HL-60 (cell line): ENCODE data around the gene LYPD3.

Source experiments
- DNase-seq, 2 experiments: peaks; one replicate each; pipeline ENCODE4 v3.0.0-alpha.2; 2010 to 2020; ENCODE audit warnings: low read depth in 1 of 2, low spot score in 1 of 2
- H3K27ac ChIP-seq: fragments of 250-450 bp; sonication (Bioruptor Pico); replicated peaks from 2 replicates; pipeline ENCODE4 v1.5.1; 2020; ENCODE audit warnings: mild to moderate bottlenecking, moderate library complexity
- H3K27me3 ChIP-seq: fragments of 250-450 bp; sonication (Bioruptor Pico); 2 replicates; pipeline ENCODE4 v1.5.1; 2021; ENCODE audit warnings: mild to moderate bottlenecking, moderate library complexity; ENCODE audit not compliant: insufficient read depth, poor library complexity, severe bottlenecking
- H3K4me3 ChIP-seq: replicated peaks from 2 replicates; pipeline ENCODE4 v1.5.1; 2011; ENCODE audit warnings: mild to moderate bottlenecking, control low read depth, low read length; ENCODE audit not compliant: insufficient read depth
- GABPA ChIP-seq: IDR thresholded peaks from 2 replicates; pipeline ENCODE4 v1.6.1; 2012; ENCODE audit warnings: low read depth
- POLR2AphosphoS5 ChIP-seq: IDR thresholded peaks from 2 replicates; pipeline ENCODE4 v1.6.1; 2012; ENCODE audit warnings: low read depth
- SPI1 ChIP-seq: IDR thresholded peaks from 2 replicates; pipeline ENCODE4 v1.6.1; 2012; ENCODE audit warnings: low read depth, mild to moderate bottlenecking, borderline replicate concordance
- TF ChIP-seq, protein P1 (sequence below): IDR thresholded peaks from 2 replicates; pipeline ENCODE4 v1.6.1; 2012; ENCODE audit warnings: low read depth; ENCODE audit not compliant: insufficient replicate concordance
- TF ChIP-seq, protein P2 (sequence below): IDR thresholded peaks from one replicate; pipeline ENCODE4 v1.5.1; 2011; ENCODE audit warnings: low read length, control low read depth, inconsistent platforms; ENCODE audit not compliant: insufficient read depth

The LYPD3 gene

DNA sequence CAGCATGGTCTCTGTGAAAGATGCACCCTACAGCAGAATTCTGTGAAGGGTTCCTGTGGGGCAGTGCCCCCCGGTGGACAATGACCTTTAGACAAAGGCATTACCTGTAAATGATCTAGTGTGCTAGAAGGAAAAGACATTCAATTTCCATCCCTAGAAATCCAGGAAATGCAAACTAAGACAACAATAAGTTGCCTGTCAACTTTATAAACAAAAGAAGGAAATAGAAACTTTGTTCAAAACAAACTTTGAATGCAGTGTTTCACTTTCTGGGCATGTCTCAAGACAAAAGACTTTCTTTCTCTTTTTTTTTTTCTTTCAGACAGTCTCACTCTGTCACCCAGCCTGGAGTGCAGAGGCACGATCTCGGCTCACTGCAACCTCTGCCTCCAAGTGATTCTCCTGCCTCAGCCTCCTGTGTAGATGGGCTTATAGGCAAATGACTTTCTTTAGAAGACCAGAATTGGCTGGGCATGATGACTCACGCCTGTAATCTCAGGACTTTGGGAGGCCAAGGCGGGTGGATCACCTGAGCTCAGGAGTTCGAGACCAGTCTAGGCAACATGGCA lies 35.2 kb downstream of the LYPD3 start:
- no peak overlapping the region for H3K27ac ChIP-seq
- TF ChIP-seq, protein P1, sequence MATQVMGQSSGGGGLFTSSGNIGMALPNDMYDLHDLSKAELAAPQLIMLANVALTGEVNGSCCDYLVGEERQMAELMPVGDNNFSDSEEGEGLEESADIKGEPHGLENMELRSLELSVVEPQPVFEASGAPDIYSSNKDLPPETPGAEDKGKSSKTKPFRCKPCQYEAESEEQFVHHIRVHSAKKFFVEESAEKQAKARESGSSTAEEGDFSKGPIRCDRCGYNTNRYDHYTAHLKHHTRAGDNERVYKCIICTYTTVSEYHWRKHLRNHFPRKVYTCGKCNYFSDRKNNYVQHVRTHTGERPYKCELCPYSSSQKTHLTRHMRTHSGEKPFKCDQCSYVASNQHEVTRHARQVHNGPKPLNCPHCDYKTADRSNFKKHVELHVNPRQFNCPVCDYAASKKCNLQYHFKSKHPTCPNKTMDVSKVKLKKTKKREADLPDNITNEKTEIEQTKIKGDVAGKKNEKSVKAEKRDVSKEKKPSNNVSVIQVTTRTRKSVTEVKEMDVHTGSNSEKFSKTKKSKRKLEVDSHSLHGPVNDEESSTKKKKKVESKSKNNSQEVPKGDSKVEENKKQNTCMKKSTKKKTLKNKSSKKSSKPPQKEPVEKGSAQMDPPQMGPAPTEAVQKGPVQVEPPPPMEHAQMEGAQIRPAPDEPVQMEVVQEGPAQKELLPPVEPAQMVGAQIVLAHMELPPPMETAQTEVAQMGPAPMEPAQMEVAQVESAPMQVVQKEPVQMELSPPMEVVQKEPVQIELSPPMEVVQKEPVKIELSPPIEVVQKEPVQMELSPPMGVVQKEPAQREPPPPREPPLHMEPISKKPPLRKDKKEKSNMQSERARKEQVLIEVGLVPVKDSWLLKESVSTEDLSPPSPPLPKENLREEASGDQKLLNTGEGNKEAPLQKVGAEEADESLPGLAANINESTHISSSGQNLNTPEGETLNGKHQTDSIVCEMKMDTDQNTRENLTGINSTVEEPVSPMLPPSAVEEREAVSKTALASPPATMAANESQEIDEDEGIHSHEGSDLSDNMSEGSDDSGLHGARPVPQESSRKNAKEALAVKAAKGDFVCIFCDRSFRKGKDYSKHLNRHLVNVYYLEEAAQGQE: no peak
- no peak for TF ChIP-seq SPI1
- no peak for TF ChIP-seq GABPA
- TF ChIP-seq POLR2AphosphoS5: no peak
- TF ChIP-seq, protein P2, sequence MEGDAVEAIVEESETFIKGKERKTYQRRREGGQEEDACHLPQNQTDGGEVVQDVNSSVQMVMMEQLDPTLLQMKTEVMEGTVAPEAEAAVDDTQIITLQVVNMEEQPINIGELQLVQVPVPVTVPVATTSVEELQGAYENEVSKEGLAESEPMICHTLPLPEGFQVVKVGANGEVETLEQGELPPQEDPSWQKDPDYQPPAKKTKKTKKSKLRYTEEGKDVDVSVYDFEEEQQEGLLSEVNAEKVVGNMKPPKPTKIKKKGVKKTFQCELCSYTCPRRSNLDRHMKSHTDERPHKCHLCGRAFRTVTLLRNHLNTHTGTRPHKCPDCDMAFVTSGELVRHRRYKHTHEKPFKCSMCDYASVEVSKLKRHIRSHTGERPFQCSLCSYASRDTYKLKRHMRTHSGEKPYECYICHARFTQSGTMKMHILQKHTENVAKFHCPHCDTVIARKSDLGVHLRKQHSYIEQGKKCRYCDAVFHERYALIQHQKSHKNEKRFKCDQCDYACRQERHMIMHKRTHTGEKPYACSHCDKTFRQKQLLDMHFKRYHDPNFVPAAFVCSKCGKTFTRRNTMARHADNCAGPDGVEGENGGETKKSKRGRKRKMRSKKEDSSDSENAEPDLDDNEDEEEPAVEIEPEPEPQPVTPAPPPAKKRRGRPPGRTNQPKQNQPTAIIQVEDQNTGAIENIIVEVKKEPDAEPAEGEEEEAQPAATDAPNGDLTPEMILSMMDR: no peak
- H3K4me3 ChIP-seq: no peak overlapping the region
- no peak for DNase-seq
- H3K27me3 ChIP-seq: no peaks in the 10 kb centered on the region

DNA sequence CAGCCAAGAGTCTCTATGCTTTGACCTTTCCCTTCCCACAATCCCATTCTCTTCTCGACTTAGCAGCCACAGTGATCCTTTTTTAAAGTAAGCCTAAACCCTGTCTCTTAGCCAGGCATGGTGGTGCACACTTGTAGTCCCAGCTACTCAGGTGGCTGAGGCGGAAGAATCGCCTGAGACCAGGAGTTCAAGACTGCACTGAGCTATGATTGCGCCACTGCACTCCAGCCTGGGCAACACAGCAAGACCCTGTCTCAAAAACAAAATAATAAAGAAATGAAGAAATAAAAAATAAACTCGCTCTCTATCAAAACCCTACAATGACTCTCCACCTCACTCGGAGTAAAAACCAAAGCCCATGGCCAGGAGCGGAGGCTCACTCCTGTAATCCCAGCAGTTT lies 36.0 kb downstream of the LYPD3 start:
- Histone ChIP-seq H3K27ac (no peak overlapping the region), H3K27me3 (no peaks in the 10 kb centered on the region), H3K4me3 (no peak overlapping the region)
- TF ChIP-seq GABPA: no peak
- TF ChIP-seq, protein P1: no peak
- TF ChIP-seq POLR2AphosphoS5: no peak
- TF ChIP-seq, protein P2: no peak
- no peak for TF ChIP-seq SPI1
- no peak for DNase-seq

DNA sequence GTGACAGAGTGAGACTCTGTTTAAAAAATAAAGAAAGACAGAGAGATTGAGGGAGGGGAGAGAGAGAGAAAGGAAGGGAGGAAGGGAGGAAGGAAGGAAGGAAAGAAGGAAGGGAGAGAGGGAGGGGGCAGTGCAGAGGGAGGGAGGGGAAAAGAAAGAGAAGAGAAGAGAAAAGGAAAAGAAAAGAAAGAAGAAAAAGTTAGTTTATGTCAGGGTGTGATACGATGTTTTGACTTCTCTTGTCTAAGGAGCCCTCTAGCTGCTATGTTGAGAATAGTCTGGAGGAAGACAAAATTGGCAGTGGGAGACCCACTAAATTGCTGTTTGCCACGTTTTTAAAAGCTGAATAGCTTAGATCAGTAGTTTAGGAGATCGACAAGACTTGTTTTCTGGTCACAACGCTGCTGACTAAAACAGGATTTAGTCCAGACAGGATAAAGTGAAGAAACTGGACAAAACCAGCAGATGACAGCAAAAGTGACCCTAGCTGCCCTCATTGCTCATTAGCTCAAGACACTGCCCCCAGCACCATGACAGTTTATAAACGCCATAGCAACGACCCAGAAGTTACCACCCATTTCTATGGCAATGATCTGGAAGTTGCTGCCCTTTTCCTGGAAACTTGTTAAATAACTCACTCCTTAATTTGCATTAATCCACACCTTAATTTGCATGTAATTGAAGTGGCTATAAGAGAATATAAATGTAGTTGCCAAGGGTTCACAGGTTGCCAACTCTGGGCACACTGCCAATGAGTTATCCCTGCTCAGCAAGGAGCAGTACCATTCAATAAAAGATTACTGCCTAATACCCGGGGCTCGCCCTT lies 39.6 kb downstream of the LYPD3 start:
- no peak for DNase-seq
- no peak overlapping the region for H3K4me3 ChIP-seq
- TF ChIP-seq POLR2AphosphoS5 (no peak), SPI1 (no peak), GABPA (no peak)
- TF ChIP-seq, protein P2: no peak
- TF ChIP-seq, protein P1: no peak
- H3K27ac ChIP-seq: no peak overlapping the region
- no peaks in the 10 kb centered on the region for H3K27me3 ChIP-seq
